Measurements from ENCODE around the gene C7. TPM values are rescaled to one million over a fixed set of nuclear protein-coding genes. Genes with fewer than 3 reads are reported as not detected.

The C7 gene
- total and polyA plus RNA-seq, 7 donors: 1.2 to 33.0 (median 4.2) TPM

DNA sequence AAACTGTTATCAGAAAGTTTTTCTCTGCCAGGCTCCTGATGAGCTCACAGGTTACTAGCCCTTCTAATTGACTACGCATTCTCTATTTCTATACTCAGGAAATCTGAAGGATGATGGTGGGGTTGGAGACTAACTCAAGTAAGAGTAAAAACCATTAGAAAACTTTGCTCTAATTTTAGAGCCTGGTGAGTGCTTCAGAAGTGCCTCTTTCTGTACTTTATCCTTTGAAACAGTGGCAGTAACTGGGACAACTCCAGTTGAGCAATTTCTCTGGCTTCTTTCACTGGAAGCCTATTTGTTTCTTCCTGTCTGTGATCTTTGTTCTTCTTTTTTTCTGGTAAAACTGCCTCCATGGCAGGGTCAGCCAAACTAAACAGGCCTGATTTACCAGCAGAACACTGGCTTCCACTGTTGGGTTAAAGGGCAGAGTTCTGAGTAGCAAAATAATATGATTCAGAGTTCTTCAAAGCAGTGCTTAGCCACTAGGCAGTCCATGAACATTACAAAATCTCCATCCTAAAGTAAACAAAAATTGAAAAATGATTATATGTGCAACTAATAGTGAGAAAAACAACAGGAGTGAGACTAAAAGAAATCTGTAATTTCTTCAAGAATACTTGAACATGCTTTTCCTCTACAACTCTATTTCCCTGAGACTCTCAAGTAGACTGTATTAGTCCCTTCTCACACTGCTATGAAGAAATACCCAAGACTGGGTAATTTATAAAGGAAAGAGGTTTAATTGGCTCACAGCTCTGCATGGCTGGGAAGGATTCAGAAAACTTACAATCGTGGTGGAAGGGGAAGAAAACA lies 82.1 kb downstream of the C7 start:
- Histone ChIP-seq H3K9me3 (no peaks in the 10 kb centered on the region), H3K27ac (peak overlapping the region; percentile 46), H3K36me3 (ENCODE audit: insufficient read depth in 1 of 2, low read depth in 1 of 2) (no peaks in the 10 kb centered on the region), H3K27me3 (ENCODE audit: insufficient read depth in 3 of 3, low read length in 2 of 3) (no peaks in the 10 kb centered on the region), H3K4me3 (no peak overlapping the region), H3K4me1 (no peaks in the 10 kb centered on the region)
- WGBS, 3 donors: 16 to 25% (median 18%) methylated on average over 2 of the region's 2 CpGs
- TF ChIP-seq, protein P1, sequence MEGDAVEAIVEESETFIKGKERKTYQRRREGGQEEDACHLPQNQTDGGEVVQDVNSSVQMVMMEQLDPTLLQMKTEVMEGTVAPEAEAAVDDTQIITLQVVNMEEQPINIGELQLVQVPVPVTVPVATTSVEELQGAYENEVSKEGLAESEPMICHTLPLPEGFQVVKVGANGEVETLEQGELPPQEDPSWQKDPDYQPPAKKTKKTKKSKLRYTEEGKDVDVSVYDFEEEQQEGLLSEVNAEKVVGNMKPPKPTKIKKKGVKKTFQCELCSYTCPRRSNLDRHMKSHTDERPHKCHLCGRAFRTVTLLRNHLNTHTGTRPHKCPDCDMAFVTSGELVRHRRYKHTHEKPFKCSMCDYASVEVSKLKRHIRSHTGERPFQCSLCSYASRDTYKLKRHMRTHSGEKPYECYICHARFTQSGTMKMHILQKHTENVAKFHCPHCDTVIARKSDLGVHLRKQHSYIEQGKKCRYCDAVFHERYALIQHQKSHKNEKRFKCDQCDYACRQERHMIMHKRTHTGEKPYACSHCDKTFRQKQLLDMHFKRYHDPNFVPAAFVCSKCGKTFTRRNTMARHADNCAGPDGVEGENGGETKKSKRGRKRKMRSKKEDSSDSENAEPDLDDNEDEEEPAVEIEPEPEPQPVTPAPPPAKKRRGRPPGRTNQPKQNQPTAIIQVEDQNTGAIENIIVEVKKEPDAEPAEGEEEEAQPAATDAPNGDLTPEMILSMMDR (IDR thresholded peaks at IDR 0.05): no peak
- ATAC-seq (peak; percentile 40 to 88 (median 78)), DNase-seq (peak in 1 of 2 donors; percentile 43)
- intact Hi-C loops (cut with DNase I): no loop called here

- Histone ChIP-seq H3K4me3 (no peak overlapping the region), H3K9me3 (no peaks in the 10 kb centered on the region), H3K27me3 (ENCODE audit: insufficient read depth in 3 of 3, low read length in 2 of 3) (no peaks in the 10 kb centered on the region), H3K36me3 (ENCODE audit: insufficient read depth in 1 of 2, low read depth in 1 of 2) (no peaks in the 10 kb centered on the region), H3K4me1 (no peaks in the 10 kb centered on the region), H3K27ac (peak overlapping the region; percentile 0)
- intact Hi-C loops (cut with DNase I): no loop called here
- WGBS, 3 donors: 71 to 82% (median 78%) methylated on average over 5 of the region's 5 CpGs
- TF ChIP-seq, protein P1 (IDR thresholded peaks at IDR 0.05): no peak
- ATAC-seq (no peak), DNase-seq (no peak)
Observed at GRCh38 chr5:40991981-40992559, 82.8 kb downstream of the C7 start.

- no peaks in the 10 kb centered on the region for H3K27me3 ChIP-seq (ENCODE audit: insufficient read depth in 3 of 3, low read length in 2 of 3)
- H3K27ac ChIP-seq: no peak overlapping the region
- no peaks in the 10 kb centered on the region for H3K9me3 ChIP-seq
- no peak overlapping the region for H3K4me3 ChIP-seq
- WGBS, 3 donors: 85 to 95% (median 93%) methylated on average over 5 of the region's 5 CpGs
- H3K36me3 ChIP-seq (ENCODE audit: insufficient read depth in 1 of 2, low read depth in 1 of 2): no peaks in the 10 kb centered on the region
- DNase-seq: no peak
- TF ChIP-seq, protein P1 (IDR thresholded peaks at IDR 0.05): no peak
- intact Hi-C loops (cut with DNase I): no loop called here
- ATAC-seq: no peak
- no peaks in the 10 kb centered on the region for H3K4me1 ChIP-seq
Observed at GRCh38 chr5:40995801-40996586, 86.7 kb downstream of the C7 start.

DNA sequence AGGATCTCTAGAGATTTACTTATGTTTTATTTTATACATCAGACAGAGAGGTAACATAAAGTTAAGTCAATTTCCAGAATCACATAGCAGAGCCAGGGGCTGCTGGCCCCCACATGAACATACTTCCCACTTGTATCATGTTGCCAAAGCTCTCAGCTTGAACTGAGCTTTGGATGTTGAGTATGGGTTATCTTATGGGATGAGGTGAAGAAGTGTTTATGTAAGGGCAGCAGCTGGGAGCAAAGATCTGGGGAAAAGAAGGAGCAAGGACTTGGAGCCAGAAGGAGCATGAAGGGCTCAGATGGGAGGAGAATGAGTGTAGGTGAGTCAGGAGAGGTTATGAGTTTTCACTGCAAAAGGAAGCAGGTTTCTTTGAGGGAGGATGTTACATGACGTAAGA lies 89.8 kb downstream of the C7 start:
- DNase-seq (no peak), ATAC-seq (no peak)
- WGBS, 3 donors: 80 to 91% (median 90%) methylated on average over 1 of the region's 1 CpG
- Histone ChIP-seq H3K27ac (no peak overlapping the region), H3K4me1 (no peaks in the 10 kb centered on the region), H3K4me3 (no peak overlapping the region), H3K27me3 (ENCODE audit: insufficient read depth in 3 of 3, low read length in 2 of 3) (no peaks in the 10 kb centered on the region), H3K9me3 (no peaks in the 10 kb centered on the region), H3K36me3 (ENCODE audit: insufficient read depth in 1 of 2, low read depth in 1 of 2) (no peaks in the 10 kb centered on the region)
- TF ChIP-seq, protein P1 (IDR thresholded peaks at IDR 0.05): no peak
- intact Hi-C loops (cut with DNase I): no loop called here
